Measurements from ENCODE around the gene PRPF39.

- no peak for TF ChIP-seq GABPA (IDR thresholded peaks at IDR 0.05; ENCODE audit: low read depth)
- TF ChIP-seq USF2 (IDR thresholded peaks at IDR 0.05; ENCODE audit: borderline replicate concordance, low read depth, low read length) = no peak
- TF ChIP-seq, protein P1, sequence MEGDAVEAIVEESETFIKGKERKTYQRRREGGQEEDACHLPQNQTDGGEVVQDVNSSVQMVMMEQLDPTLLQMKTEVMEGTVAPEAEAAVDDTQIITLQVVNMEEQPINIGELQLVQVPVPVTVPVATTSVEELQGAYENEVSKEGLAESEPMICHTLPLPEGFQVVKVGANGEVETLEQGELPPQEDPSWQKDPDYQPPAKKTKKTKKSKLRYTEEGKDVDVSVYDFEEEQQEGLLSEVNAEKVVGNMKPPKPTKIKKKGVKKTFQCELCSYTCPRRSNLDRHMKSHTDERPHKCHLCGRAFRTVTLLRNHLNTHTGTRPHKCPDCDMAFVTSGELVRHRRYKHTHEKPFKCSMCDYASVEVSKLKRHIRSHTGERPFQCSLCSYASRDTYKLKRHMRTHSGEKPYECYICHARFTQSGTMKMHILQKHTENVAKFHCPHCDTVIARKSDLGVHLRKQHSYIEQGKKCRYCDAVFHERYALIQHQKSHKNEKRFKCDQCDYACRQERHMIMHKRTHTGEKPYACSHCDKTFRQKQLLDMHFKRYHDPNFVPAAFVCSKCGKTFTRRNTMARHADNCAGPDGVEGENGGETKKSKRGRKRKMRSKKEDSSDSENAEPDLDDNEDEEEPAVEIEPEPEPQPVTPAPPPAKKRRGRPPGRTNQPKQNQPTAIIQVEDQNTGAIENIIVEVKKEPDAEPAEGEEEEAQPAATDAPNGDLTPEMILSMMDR (IDR thresholded peaks at IDR 0.05) = no peak
- TF ChIP-seq RAD21 (IDR thresholded peaks at IDR 0.05; ENCODE audit: low read length) = no peak
- TF ChIP-seq ELF1 (IDR thresholded peaks at IDR 0.05) = no peak
- no peak for TF ChIP-seq RFX5 (IDR thresholded peaks at IDR 0.05; ENCODE audit: low read length)
- TF ChIP-seq EP300 (IDR thresholded peaks at IDR 0.05; ENCODE audit: borderline replicate concordance in 1 of 2, low read depth in 1 of 2, low read length in 1 of 2) = no peak
- no peak for TF ChIP-seq GATA2 (CRISPR knock-in tag; IDR thresholded peaks at IDR 0.05)
- TF ChIP-seq CHD2 (IDR thresholded peaks at IDR 0.05; ENCODE audit: low read length, partially characterized antibody) = no peak
- no peak for TF ChIP-seq YY1 (IDR thresholded peaks at IDR 0.05; ENCODE audit: low read depth)
- no peak for TF ChIP-seq POLR2AphosphoS5 (IDR thresholded peaks at IDR 0.05; ENCODE audit: low read depth, low read length)
- TF ChIP-seq, protein P2, sequence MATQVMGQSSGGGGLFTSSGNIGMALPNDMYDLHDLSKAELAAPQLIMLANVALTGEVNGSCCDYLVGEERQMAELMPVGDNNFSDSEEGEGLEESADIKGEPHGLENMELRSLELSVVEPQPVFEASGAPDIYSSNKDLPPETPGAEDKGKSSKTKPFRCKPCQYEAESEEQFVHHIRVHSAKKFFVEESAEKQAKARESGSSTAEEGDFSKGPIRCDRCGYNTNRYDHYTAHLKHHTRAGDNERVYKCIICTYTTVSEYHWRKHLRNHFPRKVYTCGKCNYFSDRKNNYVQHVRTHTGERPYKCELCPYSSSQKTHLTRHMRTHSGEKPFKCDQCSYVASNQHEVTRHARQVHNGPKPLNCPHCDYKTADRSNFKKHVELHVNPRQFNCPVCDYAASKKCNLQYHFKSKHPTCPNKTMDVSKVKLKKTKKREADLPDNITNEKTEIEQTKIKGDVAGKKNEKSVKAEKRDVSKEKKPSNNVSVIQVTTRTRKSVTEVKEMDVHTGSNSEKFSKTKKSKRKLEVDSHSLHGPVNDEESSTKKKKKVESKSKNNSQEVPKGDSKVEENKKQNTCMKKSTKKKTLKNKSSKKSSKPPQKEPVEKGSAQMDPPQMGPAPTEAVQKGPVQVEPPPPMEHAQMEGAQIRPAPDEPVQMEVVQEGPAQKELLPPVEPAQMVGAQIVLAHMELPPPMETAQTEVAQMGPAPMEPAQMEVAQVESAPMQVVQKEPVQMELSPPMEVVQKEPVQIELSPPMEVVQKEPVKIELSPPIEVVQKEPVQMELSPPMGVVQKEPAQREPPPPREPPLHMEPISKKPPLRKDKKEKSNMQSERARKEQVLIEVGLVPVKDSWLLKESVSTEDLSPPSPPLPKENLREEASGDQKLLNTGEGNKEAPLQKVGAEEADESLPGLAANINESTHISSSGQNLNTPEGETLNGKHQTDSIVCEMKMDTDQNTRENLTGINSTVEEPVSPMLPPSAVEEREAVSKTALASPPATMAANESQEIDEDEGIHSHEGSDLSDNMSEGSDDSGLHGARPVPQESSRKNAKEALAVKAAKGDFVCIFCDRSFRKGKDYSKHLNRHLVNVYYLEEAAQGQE (IDR thresholded peaks at IDR 0.05; ENCODE audit: low read depth, low read length) = no peak
Observed at GRCh38 chr14:45057349-45057748, 26.6 kb upstream of the PRPF39 start.
